ENCODE results near the gene NRXN3. TPM values are rescaled to one million over a fixed set of nuclear protein-coding genes. Genes with fewer than 3 reads are reported as not detected.

The NRXN3 gene
- total RNA-seq, 1 donor, result 2.5 TPM

DNA sequence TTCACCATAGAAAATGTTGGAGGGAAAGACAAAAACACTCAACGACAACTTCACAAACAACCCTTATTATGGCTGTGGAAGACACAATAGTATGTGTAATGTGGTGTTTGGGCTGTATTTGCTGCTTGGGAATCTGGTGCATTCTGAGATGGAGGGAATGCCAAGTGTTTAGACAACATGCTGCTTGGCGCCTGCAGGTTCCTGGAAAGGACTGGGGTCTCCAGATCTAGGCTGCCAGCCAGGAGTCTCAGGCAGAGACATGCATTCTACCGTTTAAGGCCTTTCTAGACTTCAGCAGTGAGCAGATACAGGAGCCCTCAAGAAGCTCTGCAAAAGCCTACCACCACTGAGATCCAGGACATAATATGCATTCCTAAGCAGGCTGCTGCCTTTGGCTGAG lies 418.7 kb downstream of the NRXN3 start:
- Histone ChIP-seq H3K36me3 (ENCODE audit: insufficient read depth, low read length) (no peaks in the 10 kb centered on the region), H4K20me1 (ENCODE audit: insufficient read depth, low read length) (no peaks in the 10 kb centered on the region), H3K9me3 (ENCODE audit: low read depth, low read length) (no peaks in the 10 kb centered on the region), H3K27me3 (ENCODE audit: insufficient read depth, low read length) (no peaks in the 10 kb centered on the region), H3K27ac (ENCODE audit: low read depth, low read length) (no peak overlapping the region), H2AFZ (ENCODE audit: low read length) (no peak overlapping the region), H3K79me2 (ENCODE audit: insufficient read depth, low read length) (no peaks in the 10 kb centered on the region), H3K4me3 (ENCODE audit: insufficient read depth, low read length) (no peak overlapping the region), H3K4me2 (ENCODE audit: insufficient read depth, low read length) (no peak overlapping the region), H3K4me1 (ENCODE audit: insufficient read depth, low read length) (no peaks in the 10 kb centered on the region)
- no peak for TF ChIP-seq CTCF (IDR thresholded peaks at IDR 0.05; ENCODE audit: extremely low read depth, low read depth, low read length)
- DNase-seq (ENCODE audit: insufficient read length, low spot score, missing footprints), result no peak

- peak; percentile 23 for DNase-seq (ENCODE audit: insufficient read length, low spot score, missing footprints)
- Histone ChIP-seq H3K4me2 (ENCODE audit: insufficient read depth, low read length) (no peak overlapping the region), H3K79me2 (ENCODE audit: insufficient read depth, low read length) (no peaks in the 10 kb centered on the region), H3K4me1 (ENCODE audit: insufficient read depth, low read length) (no peaks in the 10 kb centered on the region), H3K27me3 (ENCODE audit: insufficient read depth, low read length) (no peaks in the 10 kb centered on the region), H3K9me3 (ENCODE audit: low read depth, low read length) (no peaks in the 10 kb centered on the region), H3K4me3 (ENCODE audit: insufficient read depth, low read length) (no peak overlapping the region), H3K27ac (ENCODE audit: low read depth, low read length) (no peak overlapping the region), H3K36me3 (ENCODE audit: insufficient read depth, low read length) (no peaks in the 10 kb centered on the region), H4K20me1 (ENCODE audit: insufficient read depth, low read length) (no peaks in the 10 kb centered on the region), H2AFZ (ENCODE audit: low read length) (no peak overlapping the region)
- TF ChIP-seq CTCF (IDR thresholded peaks at IDR 0.05; ENCODE audit: extremely low read depth, low read depth, low read length), result no peak
Observed at GRCh38 chr14:78592616-78593219, 422.5 kb downstream of the NRXN3 start.

GRCh38 chr14:78593949-78594348 lies 423.8 kb downstream of the NRXN3 start:
- Histone ChIP-seq H3K79me2 (ENCODE audit: insufficient read depth, low read length) (no peaks in the 10 kb centered on the region), H2AFZ (ENCODE audit: low read length) (no peak overlapping the region), H3K4me3 (ENCODE audit: insufficient read depth, low read length) (no peak overlapping the region), H3K27me3 (ENCODE audit: insufficient read depth, low read length) (no peaks in the 10 kb centered on the region), H3K27ac (ENCODE audit: low read depth, low read length) (no peak overlapping the region), H3K9me3 (ENCODE audit: low read depth, low read length) (no peaks in the 10 kb centered on the region), H3K36me3 (ENCODE audit: insufficient read depth, low read length) (no peaks in the 10 kb centered on the region), H4K20me1 (ENCODE audit: insufficient read depth, low read length) (no peaks in the 10 kb centered on the region), H3K4me2 (ENCODE audit: insufficient read depth, low read length) (no peak overlapping the region), H3K4me1 (ENCODE audit: insufficient read depth, low read length) (no peaks in the 10 kb centered on the region)
- no peak for DNase-seq (ENCODE audit: insufficient read length, low spot score, missing footprints)
- TF ChIP-seq CTCF (IDR thresholded peaks at IDR 0.05; ENCODE audit: extremely low read depth, low read depth, low read length), result no peak

DNA sequence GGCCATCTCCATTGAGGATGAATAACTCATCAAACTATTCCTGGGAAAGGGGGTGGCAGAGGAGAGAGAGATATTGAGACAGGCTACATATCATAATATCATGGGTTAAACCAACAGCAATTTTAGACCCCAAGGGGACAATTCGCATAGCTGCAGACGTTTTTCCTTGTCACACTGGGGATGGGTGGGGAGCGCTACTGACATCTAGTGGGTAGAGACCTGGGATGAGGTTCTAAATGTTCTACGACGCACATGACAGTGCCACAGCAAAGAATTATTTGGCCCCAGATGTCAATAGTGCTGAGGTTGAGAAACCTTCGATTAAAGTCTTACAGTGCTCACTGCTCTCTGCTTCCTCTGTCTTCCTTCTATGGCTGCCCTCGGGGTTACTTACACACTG lies 425.6 kb downstream of the NRXN3 start:
- peak; percentile 31 for TF ChIP-seq CTCF (IDR thresholded peaks at IDR 0.05; ENCODE audit: extremely low read depth, low read depth, low read length)
- no peaks in the 10 kb centered on the region for H3K9me3 ChIP-seq (ENCODE audit: low read depth, low read length)
- no peak overlapping the region for H3K4me2 ChIP-seq (ENCODE audit: insufficient read depth, low read length)
- peak; percentile 29 for DNase-seq (ENCODE audit: insufficient read length, low spot score, missing footprints)
- no peaks in the 10 kb centered on the region for H3K79me2 ChIP-seq (ENCODE audit: insufficient read depth, low read length)
- no peaks in the 10 kb centered on the region for H3K36me3 ChIP-seq (ENCODE audit: insufficient read depth, low read length)
- H3K27ac ChIP-seq (ENCODE audit: low read depth, low read length), result no peak overlapping the region
- H3K27me3 ChIP-seq (ENCODE audit: insufficient read depth, low read length), result no peaks in the 10 kb centered on the region
- H3K4me3 ChIP-seq (ENCODE audit: insufficient read depth, low read length), result no peak overlapping the region
- no peak overlapping the region for H2AFZ ChIP-seq (ENCODE audit: low read length)
- H4K20me1 ChIP-seq (ENCODE audit: insufficient read depth, low read length), result no peaks in the 10 kb centered on the region
- no peaks in the 10 kb centered on the region for H3K4me1 ChIP-seq (ENCODE audit: insufficient read depth, low read length)

All from osteoblast (primary cell).